ENCODE data around the gene SH3D19.

DNA sequence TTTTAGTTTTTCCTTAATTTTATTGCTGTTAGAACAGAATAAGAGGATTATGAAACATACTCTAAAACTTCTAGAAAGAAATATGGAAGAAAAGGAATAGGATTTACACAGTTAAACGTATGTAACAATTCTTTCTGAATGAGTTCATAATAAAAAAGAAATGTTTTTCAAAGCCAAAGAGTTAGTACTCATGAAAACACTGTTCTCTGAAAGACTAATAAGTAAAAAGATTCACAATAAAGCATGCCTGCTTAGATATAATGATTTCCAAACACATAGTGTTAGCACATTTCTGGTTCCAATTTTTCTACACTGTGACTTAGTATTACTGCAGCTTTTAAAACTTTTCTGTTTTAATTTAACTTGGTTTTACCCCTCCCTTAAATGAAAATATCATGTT is 98.2 kb downstream of the SH3D19 start:
- TF ChIP-seq CTCF (IDR thresholded peaks at IDR 0.05) (no peak), POLR2A (IDR thresholded peaks at IDR 0.05) (no peak)

Data from Peyer's patch (tissue), 4 donors.